NT2/D1 (cell line): ENCODE data around the gene GJB6.
"Not testable (repeated sequence)": the region's sequence is repeated elsewhere in the genome, so short reads cannot be mapped to it uniquely, and the experiment has no call there.

ENCODE experiments used
- DNase-seq: peaks from one replicate; pipeline ENCODE4 v3.0.0-alpha.2; 2011; ENCODE audit warnings: low read depth, low spot score
- H3K27me3 ChIP-seq: 2 replicates; pipeline ENCODE4 v1.6.0; 2011; ENCODE audit warnings: mild to moderate bottlenecking; ENCODE audit not compliant: insufficient read length, insufficient read depth
- H3K36me3 ChIP-seq: 2 replicates; pipeline ENCODE4 v1.6.1; 2011; ENCODE audit warnings: mild to moderate bottlenecking, low read length, mixed read lengths; ENCODE audit not compliant: insufficient read depth, insufficient read length
- H3K4me1 ChIP-seq: 2 replicates; pipeline ENCODE4 v1.5.1; 2011; ENCODE audit not compliant: insufficient read depth, insufficient read length
- H3K4me3 ChIP-seq: 2 replicates; pipeline ENCODE4 v1.5.1; 2011; ENCODE audit warnings: low read depth; ENCODE audit not compliant: insufficient read length
- H3K9ac ChIP-seq: 2 replicates; pipeline ENCODE4 v1.6.0; 2011; ENCODE audit warnings: low read depth; ENCODE audit not compliant: insufficient read length
- H3K9me3 ChIP-seq: 2 replicates; pipeline ENCODE4 v1.5.1; 2011; ENCODE audit warnings: mild to moderate bottlenecking, low read length; ENCODE audit not compliant: insufficient read depth
- SUZ12 ChIP-seq: IDR thresholded peaks from 2 replicates; pipeline ENCODE4 v1.6.1; 2011; ENCODE audit not compliant: insufficient read length, insufficient read depth; ENCODE audit errors: extremely low read depth
- YY1 ChIP-seq: IDR thresholded peaks from 2 replicates; pipeline ENCODE4 v1.6.1; 2011; ENCODE audit not compliant: insufficient read length, insufficient read depth
- ZNF274 ChIP-seq: IDR thresholded peaks from 2 replicates; pipeline ENCODE4 v1.6.1; 2011; ENCODE audit warnings: mild to moderate bottlenecking, low read depth, low read length

The GJB6 gene

GRCh38 chr13:20231839-20232555 lies at the start of gene GJB6:
TSS of gene GJB6 (minus strand) at chr13:20232319. CDS start at chr13:20223480, 8,839 bp downstream.
- Histone ChIP-seq H3K27me3 (peaks cover 52% of the 10 kb centered on the region), H3K36me3 (no peaks in the 10 kb centered on the region), H3K9ac (peak within 1 kb of the TSS; percentile 57), H3K4me1 (no peaks in the 10 kb centered on the region), H3K9me3 (no peaks in the 10 kb centered on the region), H3K4me3 (peak within 1 kb of the TSS; percentile 42)
- DNase-seq = peak; percentile 22
- TF ChIP-seq SUZ12 (no peak), YY1 (no peak), ZNF274 (no peak)

GRCh38 chr13:20276901-20277300 lies 44.8 kb upstream of the GJB6 start:
- H3K36me3 ChIP-seq, H3K27me3 ChIP-seq, H3K9me3 ChIP-seq, H3K4me3 ChIP-seq, DNase-seq, H3K4me1 ChIP-seq, H3K9ac ChIP-seq: not testable (repeated sequence)

- TF ChIP-seq ZNF274 = no peak
- TF ChIP-seq SUZ12 = no peak
- no peak for TF ChIP-seq YY1
- H3K27me3 ChIP-seq = no peaks in the 10 kb centered on the region
- no peaks in the 10 kb centered on the region for H3K9me3 ChIP-seq
- H3K9ac ChIP-seq = no peak overlapping the region
- H3K36me3 ChIP-seq = no peaks in the 10 kb centered on the region
- H3K4me3 ChIP-seq = no peak overlapping the region
- no peak for DNase-seq
- no peaks in the 10 kb centered on the region for H3K4me1 ChIP-seq
Observed at GRCh38 chr13:20274466-20274865, 42.3 kb upstream of the GJB6 start.

- H3K27me3 ChIP-seq = no peaks in the 10 kb centered on the region
- H3K36me3 ChIP-seq = no peaks in the 10 kb centered on the region
- H3K4me1 ChIP-seq = no peaks in the 10 kb centered on the region
- no peaks in the 10 kb centered on the region for H3K9me3 ChIP-seq
- TF ChIP-seq YY1 (no peak), ZNF274 (no peak), SUZ12 (no peak)
- no peak overlapping the region for H3K9ac ChIP-seq
- no peak overlapping the region for H3K4me3 ChIP-seq
- no peak for DNase-seq
Observed at GRCh38 chr13:20272588-20273171, 40.6 kb upstream of the GJB6 start.

GRCh38 chr13:20272104-20272503 lies 40.0 kb upstream of the GJB6 start:
- Histone ChIP-seq H3K4me3 (no peak overlapping the region), H3K36me3 (no peaks in the 10 kb centered on the region), H3K27me3 (no peaks in the 10 kb centered on the region), H3K9ac (no peak overlapping the region), H3K9me3 (no peaks in the 10 kb centered on the region), H3K4me1 (no peaks in the 10 kb centered on the region)
- no peak for DNase-seq
- no peak for TF ChIP-seq ZNF274
- TF ChIP-seq YY1 = no peak
- no peak for TF ChIP-seq SUZ12

- H3K36me3 ChIP-seq = no peaks in the 10 kb centered on the region
- no peak overlapping the region for H3K4me3 ChIP-seq
- TF ChIP-seq ZNF274 (no peak), YY1 (no peak), SUZ12 (no peak)
- H3K4me1 ChIP-seq = no peaks in the 10 kb centered on the region
- H3K27me3 ChIP-seq = no peaks in the 10 kb centered on the region
- no peaks in the 10 kb centered on the region for H3K9me3 ChIP-seq
- no peak for DNase-seq
- H3K9ac ChIP-seq = no peak overlapping the region
Observed at GRCh38 chr13:20271441-20271840, 39.3 kb upstream of the GJB6 start.

GRCh38 chr13:20270163-20270865 lies 38.2 kb upstream of the GJB6 start:
- TF ChIP-seq SUZ12 (no peak), ZNF274 (no peak), YY1 (no peak)
- DNase-seq = no peak

More at GRCh38 chr13:20270163-20270865, 38.2 kb upstream of the GJB6 start:
- no peak overlapping the region for H3K9ac ChIP-seq
- H3K9me3 ChIP-seq = no peaks in the 10 kb centered on the region
- no peaks in the 10 kb centered on the region for H3K4me1 ChIP-seq
- no peaks in the 10 kb centered on the region for H3K36me3 ChIP-seq
- no peaks in the 10 kb centered on the region for H3K27me3 ChIP-seq
- H3K4me3 ChIP-seq = no peak overlapping the region
